IMR-90 (cell line): Measurements from ENCODE around the gene HOXA10. TPM values are rescaled to one million over a fixed set of nuclear protein-coding genes. Genes with fewer than 3 reads are reported as not detected.

ENCODE experiments used
- ATAC-seq: fragments of 200-7000 bp; cut with Tn5 transposase; 2 replicates; pipeline ENCODE4 v1.9.1; 2020; ENCODE audit warnings: low read depth, mild to moderate bottlenecking, moderate library complexity
- BruUV-seq: library from RNA; stranded (reverse); fragments of 400-500 nt; replicated peaks from 2 replicates; lab custom pipeline; 2021; lab: Mats Ljungman, UMichigan
- CTCF ChIA-PET: fragments of 300-600 bp; formaldehyde crosslinking; extraction: SDS; loops from one replicate; lab custom pipeline; 2021; ENCODE audit warnings: antibody characterized with exemption; lab: Yijun Ruan, JAX
- POLR2A ChIA-PET: fragments of 300-600 bp; sonication (Branson Sonifier 250); formaldehyde crosslinking; loops from one replicate; lab custom pipeline; 2022; ENCODE audit warnings: antibody characterized with exemption; ENCODE audit not compliant: unreplicated experiment; lab: Charles Lee
- DNase-seq: peaks from one replicate; pipeline ENCODE4 v3.0.0; 2013
- H2AFZ ChIP-seq: replicated peaks from 2 replicates; pipeline ENCODE3; 2013; ENCODE audit warnings: low read length, mild to moderate bottlenecking; ENCODE audit not compliant: poor library complexity
- H2AK5ac ChIP-seq: 2 replicates; pipeline ENCODE4 v1.6.1; 2013; ENCODE audit warnings: low read depth, low read length, inconsistent platforms
- H2AK9ac ChIP-seq: replicated peaks from 2 replicates; pipeline ENCODE3; 2013; ENCODE audit warnings: mild to moderate bottlenecking, low read depth, low read length, moderate library complexity; ENCODE audit not compliant: poor library complexity
- H2BK120ac ChIP-seq: 2 replicates; pipeline ENCODE4 v1.6.1; 2013; ENCODE audit warnings: low read depth, low read length, inconsistent platforms
- H2BK15ac ChIP-seq: 3 replicates; pipeline ENCODE4 v1.6.1; 2013; ENCODE audit warnings: low read depth, low read length, inconsistent platforms
- H2BK20ac ChIP-seq: 2 replicates; pipeline ENCODE4 v1.6.1; 2013; ENCODE audit warnings: low read depth, mild to moderate bottlenecking, inconsistent platforms, low read length, moderate library complexity
- H2BK5ac ChIP-seq: 2 replicates; pipeline ENCODE4 v1.6.1; 2013; ENCODE audit warnings: mild to moderate bottlenecking, low read depth, low read length, inconsistent platforms; ENCODE audit not compliant: poor library complexity, severe bottlenecking
- H3K14ac ChIP-seq: replicated peaks from 2 replicates; pipeline ENCODE4 v1.6.1; 2013; ENCODE audit warnings: low read depth, low read length, inconsistent platforms
- H3K18ac ChIP-seq: 2 replicates; pipeline ENCODE4 v1.6.1; 2013; ENCODE audit warnings: low read depth, low read length, control low read depth
- H3K23ac ChIP-seq: 2 replicates; pipeline ENCODE4 v1.6.1; 2013; ENCODE audit warnings: low read depth, low read length, inconsistent platforms
- H3K27ac ChIP-seq: 2 replicates; pipeline ENCODE4 v1.5.1; 2013; ENCODE audit warnings: mild to moderate bottlenecking, control low read depth, low read length; ENCODE audit not compliant: insufficient read depth
- H3K27me3 ChIP-seq: 2 replicates; pipeline ENCODE4 v1.6.1; 2013; ENCODE audit warnings: low read length; ENCODE audit not compliant: control insufficient read depth, insufficient read depth
- H3K36me3 ChIP-seq: 2 replicates; pipeline ENCODE4 v1.6.1; 2013; ENCODE audit warnings: low read length, mixed read lengths; ENCODE audit not compliant: control insufficient read depth, insufficient read depth
- H3K4ac ChIP-seq: 2 replicates; pipeline ENCODE4 v1.6.1; 2013; ENCODE audit warnings: low read depth, low read length, inconsistent platforms
- H3K4me1 ChIP-seq: 2 replicates; pipeline ENCODE4 v1.6.1; 2013; ENCODE audit warnings: low read length, mixed read lengths; ENCODE audit not compliant: control insufficient read depth, insufficient read depth
- H3K4me2 ChIP-seq: 2 replicates; pipeline ENCODE4 v1.6.1; 2013; ENCODE audit warnings: low read depth, mild to moderate bottlenecking, control low read depth, low read length, moderate library complexity
- H3K4me3 ChIP-seq: 2 replicates; pipeline ENCODE4 v1.5.1; 2013; ENCODE audit warnings: low read depth, mild to moderate bottlenecking, control low read depth, low read length, moderate library complexity; ENCODE audit not compliant: insufficient read depth
- H3K56ac ChIP-seq: 2 replicates; pipeline ENCODE4 v1.6.1; 2013; ENCODE audit warnings: low read length, inconsistent platforms; ENCODE audit not compliant: insufficient read depth; ENCODE audit errors: extremely low read depth
- H3K79me1 ChIP-seq, 2 experiments: 2 replicates each; pipeline ENCODE4 v1.6.1; 2013; ENCODE audit warnings: low read length in 2 of 2, inconsistent platforms in 1 of 2, low read depth in 1 of 2
- H3K9ac ChIP-seq: 2 replicates; pipeline ENCODE4 v1.6.1; 2013; ENCODE audit warnings: low read depth, low read length, control low read depth
- H3K9me1 ChIP-seq: 2 replicates; pipeline ENCODE4 v1.6.1; 2013; ENCODE audit warnings: low read length, inconsistent platforms; ENCODE audit not compliant: insufficient read depth
- H3K9me3 ChIP-seq: 2 replicates; pipeline ENCODE4 v1.6.1; 2013; ENCODE audit warnings: low read length; ENCODE audit not compliant: control insufficient read depth, insufficient read depth
- H4K20me1 ChIP-seq: 2 replicates; pipeline ENCODE4 v1.6.1; 2013; ENCODE audit warnings: low read length, inconsistent platforms; ENCODE audit not compliant: insufficient read depth
- H4K5ac ChIP-seq: 2 replicates; pipeline ENCODE4 v1.6.1; 2013; ENCODE audit warnings: mild to moderate bottlenecking, low read depth, low read length, control low read depth
- H4K8ac ChIP-seq, 2 experiments: 2 replicates each; pipeline ENCODE4 v1.6.1; 2013; ENCODE audit warnings: low read depth in 2 of 2, low read length in 2 of 2, control low read depth in 1 of 2, inconsistent platforms in 1 of 2
- H4K91ac ChIP-seq: 2 replicates; pipeline ENCODE4 v1.6.1; 2013; ENCODE audit warnings: low read depth, low read length, inconsistent platforms; ENCODE audit not compliant: insufficient read depth
- POLR2A ChIP-seq: IDR thresholded peaks from 2 replicates; pipeline ENCODE4 v1.6.1; 2012; ENCODE audit warnings: mild to moderate bottlenecking, low read depth, low read length
- RAD21 ChIP-seq: IDR thresholded peaks from 2 replicates; pipeline ENCODE4 v1.6.1; 2012; ENCODE audit warnings: low read length, improper control_type of control experiment
- USF2 ChIP-seq: fragments of 150-350 bp; IDR thresholded peaks from 2 replicates; pipeline ENCODE4 v1.6.1; 2017; ENCODE audit warnings: mild to moderate bottlenecking, antibody characterized with exemption, low read length, low read depth
- WGBS, 2 experiments: methylation state at CpG; one replicate each; pipeline versions ENCODE4 v1.1.5 to v1.1.7; 2013; ENCODE audit warnings: missing lambda C conversion rate in 2 of 2; ENCODE audit not compliant: insufficient read length in 1 of 2; ENCODE audit errors: extremely low coverage in 2 of 2; 5-methylcytosine and 5-hydroxymethylcytosine counted together
- dilution Hi-C: fragments of 300-500 bp; cut with HindIII; formaldehyde crosslinking; loops from one replicate; pipeline ENCODE4 v1.14.3; 2018; ENCODE audit warnings: low sequenced_read_pairs; ENCODE audit not compliant: unreplicated experiment
- in situ Hi-C: fragments of 300-500 bp; cut with MboI; formaldehyde crosslinking; loops from 3 replicates; pipeline ENCODE4 v1.14.3; 2019; ENCODE audit warnings: low sequenced_read_pairs, inconsistent platforms, mixed read lengths
- intact Hi-C: fragments of 100-400 bp; cut with micrococcal nuclease; formaldehyde crosslinking; loops from 2 replicates; pipeline ENCODE4 v1.10.0; 2022
- polyA plus RNA-seq, 3 experiments: library from polyadenylated mRNA; depleted of rRNA; stranded (reverse); fragments of >200 nt; gene quantifications; 2 replicates each; pipeline ENCODE4 v1.2.3, GENCODE V29; 2012; ENCODE audit warnings: low replicate concordance in 1 of 3
- total RNA-seq: library from RNA; depleted of rRNA; stranded (reverse); fragments of >200 nt; gene quantifications from 2 replicates; pipeline ENCODE4 v1.2.3, GENCODE V29; 2012

The HOXA10 gene
- total and polyA plus RNA-seq, 2 of the 4 experiments (the other 2 are of a cell fraction), result 0.10 to 0.18 TPM

- Histone ChIP-seq H2AK9ac (peak within 1 kb of the TSS; percentile 38), H2BK20ac (0 out of 2 replicates have a peak within 1 kb of the TSS, but pooled peaks have one; percentile 6), H3K9me3 (no peaks in the 10 kb centered on the region), H4K91ac (peak within 1 kb of the TSS; percentile 40), H4K8ac (peak within 1 kb of the TSS; percentile 55 to 68; a peak in 3 of 4 replicates), H3K56ac (no peak within 1 kb of the TSS), H3K36me3 (no peaks in the 10 kb centered on the region), H2BK120ac (peak within 1 kb of the TSS; percentile 57; the same call in 1 of the 2 replicates), H3K4me2 (peak within 1 kb of the TSS; percentile 87), H3K4me3 (peak within 1 kb of the TSS; percentile 54), H4K20me1 (no peaks in the 10 kb centered on the region), H2BK5ac (peak within 1 kb of the TSS; percentile 18), H2AK5ac (peak within 1 kb of the TSS; percentile 15; the same call in 1 of the 2 replicates), H3K27ac (peak within 1 kb of the TSS; percentile 81), H3K4me1 (peaks cover 12% of the 10 kb centered on the region), H3K4ac (peak within 1 kb of the TSS; percentile 57), H3K9me1 (peaks cover 3% of the 10 kb centered on the region; the same call in 1 of the 2 replicates), H3K27me3 (no peaks in the 10 kb centered on the region), H3K23ac (peak within 1 kb of the TSS; percentile 73), H2BK15ac (peak within 1 kb of the TSS; percentile 27; the same call in 2 of the 3 replicates), H3K18ac (peak within 1 kb of the TSS; percentile 31; the same call in 1 of the 2 replicates), H3K14ac (peak within 1 kb of the TSS; percentile 69), H2AFZ (peak within 1 kb of the TSS; percentile 87), H3K79me1 (0 out of 4 replicates have a peak, but pooled peaks cover 0 to 19% of the 10 kb centered on the region in 2 experiments), H3K9ac (peak within 1 kb of the TSS; percentile 54), H4K5ac (peak within 1 kb of the TSS; percentile 67; the same call in 1 of the 2 replicates)
- ATAC-seq (peak; percentile 2), DNase-seq (peak; percentile 59)
- ChIA-PET POLR2A (no interaction called here), CTCF (interaction anchor here (0.8 kb wide), 1 partner anchor 8 kb away, joined by 3 read pairs; no protein-coding TSS in a partner anchor)
- intact Hi-C loops (no loop called here), dilution Hi-C loops (no loop called here), in situ Hi-C loops (no loop called here)
- whole genome bisulfite sequencing, 2 experiments, result 19% methylated on average over 12 of the region's 53 CpGs; no CpG with 5 or more reads in 1 of the 2 experiments
- no peak for TF ChIP-seq RAD21
- 0 out of 2 replicates have a peak, but pooled peaks have one; percentile 42 for TF ChIP-seq POLR2A
- TF ChIP-seq USF2, result peak; percentile 65; the same call in 1 of the 2 replicates
- BruUV-seq, result no TSS peak
These were observed 21.9 kb downstream of the HOXA10 start, which contains the start of gene HOXA3 for GRCh38 chr7:27151931-27152815. Gene HOXA3, minus strand, starts transcription at chr7:27152583. Its CDS starts 41,943 bp downstream, at chr7:27110640.
